Measurements from ENCODE around the gene CAPN11. TPM values are rescaled to one million over a fixed set of nuclear protein-coding genes. Genes with fewer than 3 reads are reported as not detected.
"Not testable (repeated sequence)": the region's sequence is repeated elsewhere in the genome, so short reads cannot be mapped to it uniquely, and the experiment has no call there.

Gene CAPN11
- total RNA-seq, 4 donors from 2014 or later = 0.22 to 1.7 TPM; not detected in 2

- 92 to 95% methylated on average over 4 of the region's 4 CpGs for WGBS, 2 donors
- no peak overlapping the region for H3K27ac ChIP-seq
Measured at GRCh38 chr6:44182911-44183390, 24.3 kb downstream of the CAPN11 start.

GRCh38 chr6:44183783-44184182 is 25.2 kb downstream of the CAPN11 start:
- H3K9me3 ChIP-seq = no peaks in the 10 kb centered on the region
- DNase-seq = no peak
- intact Hi-C loops (cut with DNase I) = no loop called here
- no peak for TF ChIP-seq POLR2A (IDR thresholded peaks at IDR 0.05)
- TF ChIP-seq CTCF (IDR thresholded peaks at IDR 0.05) = no peak
- no peak overlapping the region for H3K27ac ChIP-seq
- no peaks in the 10 kb centered on the region for H3K36me3 ChIP-seq
- no peak overlapping the region for H3K4me3 ChIP-seq (replicated peaks in 1 of 3)
- WGBS, 2 donors = 64 to 83% methylated on average over 7 to 8 of the region's 9 CpGs
- no peaks in the 10 kb centered on the region for H3K4me1 ChIP-seq
- H3K27me3 ChIP-seq = no peaks in the 10 kb centered on the region

More at GRCh38 chr6:44182911-44183390, 24.3 kb downstream of the CAPN11 start:
- Histone ChIP-seq H3K27me3 (no peaks in the 10 kb centered on the region), H3K4me1 (no peaks in the 10 kb centered on the region), H3K36me3 (no peaks in the 10 kb centered on the region), H3K9me3 (no peaks in the 10 kb centered on the region), H3K4me3 (replicated peaks in 1 of 3) (no peak overlapping the region)
- no peak for DNase-seq
- intact Hi-C loops (cut with DNase I) = no loop called here
- TF ChIP-seq POLR2A (IDR thresholded peaks at IDR 0.05) (no peak), CTCF (IDR thresholded peaks at IDR 0.05) (no peak)

GRCh38 chr6:44185356-44185755 is 26.7 kb downstream of the CAPN11 start:
- H3K4me1 ChIP-seq; H3K9me3 ChIP-seq; H3K36me3 ChIP-seq; H3K27me3 ChIP-seq; intact Hi-C loops (cut with DNase I); H3K27ac ChIP-seq; DNase-seq; H3K4me3 ChIP-seq (replicated peaks in 1 of 3): not testable (repeated sequence)
- WGBS, 2 donors = 82% methylated on average over 7 of the region's 7 CpGs

- no peaks in the 10 kb centered on the region for H3K36me3 ChIP-seq
- no peak for TF ChIP-seq POLR2A (IDR thresholded peaks at IDR 0.05)
- TF ChIP-seq CTCF (IDR thresholded peaks at IDR 0.05) = no peak
- H3K4me1 ChIP-seq = no peaks in the 10 kb centered on the region
- DNase-seq = no peak
- no peak overlapping the region for H3K4me3 ChIP-seq (replicated peaks in 1 of 3)
- H3K27me3 ChIP-seq = no peaks in the 10 kb centered on the region
- 48 to 50% methylated on average over 9 of the region's 9 CpGs for WGBS, 2 donors
- no peak overlapping the region for H3K27ac ChIP-seq
- intact Hi-C loops (cut with DNase I) = no loop called here
- no peaks in the 10 kb centered on the region for H3K9me3 ChIP-seq
Measured at GRCh38 chr6:44185953-44186634, 27.5 kb downstream of the CAPN11 start.

- Histone ChIP-seq H3K4me1 (no peaks in the 10 kb centered on the region), H3K9me3 (no peaks in the 10 kb centered on the region), H3K27ac (no peak overlapping the region), H3K27me3 (no peaks in the 10 kb centered on the region), H3K36me3 (no peaks in the 10 kb centered on the region), H3K4me3 (replicated peaks in 1 of 3) (no peak overlapping the region)
- TF ChIP-seq CTCF (IDR thresholded peaks at IDR 0.05) (no peak), POLR2A (IDR thresholded peaks at IDR 0.05) (no peak)
- intact Hi-C loops (cut with DNase I) = no loop called here
- 77 to 85% methylated on average over 7 of the region's 7 CpGs for WGBS, 2 donors
- DNase-seq = no peak
Measured at GRCh38 chr6:44186635-44187025, 28.0 kb downstream of the CAPN11 start.

All from thyroid gland (tissue), 4 donors.